GM04503 (cell line): ENCODE results near the gene APOBEC3C.
"Not testable (repeated sequence)": the region's sequence is repeated elsewhere in the genome, so short reads cannot be mapped to it uniquely, and the experiment has no call there.

Experiments used
- DNase-seq: peaks from one replicate; pipeline ENCODE4 v3.0.0-alpha.2; 2012; ENCODE audit warnings: low read depth

APOBEC3C gene

DNA sequence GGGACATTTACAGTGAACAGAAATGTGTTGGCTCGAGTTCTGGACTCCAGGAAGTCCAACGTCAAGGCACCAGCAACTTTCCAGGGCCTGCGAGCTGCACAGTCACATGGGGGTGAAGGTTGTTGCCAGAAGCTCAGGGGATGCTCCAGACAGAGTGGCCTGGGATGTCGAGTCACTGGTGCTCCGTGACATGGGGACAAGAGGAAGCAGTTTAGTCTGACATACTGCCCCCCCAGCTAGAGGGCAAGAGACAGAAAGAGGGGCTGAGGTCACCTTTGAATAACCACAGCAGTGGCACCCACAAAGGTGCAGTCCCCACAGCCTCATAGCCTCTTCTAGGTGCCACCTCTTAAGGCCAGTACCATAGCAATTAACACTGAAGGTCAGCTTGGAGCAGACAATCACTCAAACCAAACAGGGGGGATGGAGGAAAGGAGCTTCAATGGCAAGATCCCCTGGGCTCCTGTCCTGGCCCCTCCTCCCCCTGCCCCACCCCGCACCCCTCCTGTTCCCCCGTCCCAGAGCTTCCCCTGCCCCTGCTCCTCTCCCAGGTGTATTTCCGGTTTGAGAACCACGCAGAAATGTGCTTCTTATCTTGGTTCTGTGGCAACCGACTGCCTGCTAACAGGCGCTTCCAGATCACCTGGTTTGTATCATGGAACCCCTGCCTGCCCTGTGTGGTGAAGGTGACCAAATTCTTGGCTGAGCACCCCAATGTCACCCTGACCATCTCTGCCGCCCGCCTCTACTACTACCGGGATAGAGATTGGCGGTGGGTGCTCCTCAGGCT lies 10.7 kb downstream of the APOBEC3C start:
- DNase-seq, result no peak

DNA sequence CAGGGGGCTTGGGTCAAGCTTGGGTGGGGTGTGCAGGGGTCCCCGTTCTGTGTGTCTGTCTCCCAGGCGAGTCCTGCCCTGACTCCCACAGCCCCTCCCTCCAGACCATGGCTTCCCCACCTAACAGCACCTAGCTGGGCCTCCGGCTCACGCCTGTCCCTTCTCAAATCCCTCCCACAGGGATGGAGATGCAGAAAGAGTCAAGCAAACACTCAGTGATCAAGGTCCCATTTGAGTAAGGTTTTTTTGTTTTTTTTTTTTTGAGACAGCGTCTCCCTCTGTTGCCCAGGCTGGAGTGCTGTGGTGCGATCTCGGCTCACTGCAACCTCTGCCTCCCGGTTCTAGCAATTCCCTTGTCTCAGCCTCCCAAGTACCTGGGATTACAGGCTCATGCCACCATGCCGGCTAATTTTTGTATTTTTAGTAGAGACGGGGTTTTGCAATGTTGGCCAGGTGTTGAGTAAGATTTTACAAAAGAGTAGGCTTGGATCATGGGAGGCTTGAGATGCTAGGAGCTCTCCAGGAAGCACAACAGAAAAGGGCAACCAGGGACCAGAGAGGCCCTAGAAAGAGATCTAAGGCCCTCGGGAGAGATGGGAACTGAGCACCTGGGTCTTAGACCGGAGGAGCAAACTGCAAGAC lies 12.6 kb downstream of the APOBEC3C start:
- DNase-seq, result no peak

DNA sequence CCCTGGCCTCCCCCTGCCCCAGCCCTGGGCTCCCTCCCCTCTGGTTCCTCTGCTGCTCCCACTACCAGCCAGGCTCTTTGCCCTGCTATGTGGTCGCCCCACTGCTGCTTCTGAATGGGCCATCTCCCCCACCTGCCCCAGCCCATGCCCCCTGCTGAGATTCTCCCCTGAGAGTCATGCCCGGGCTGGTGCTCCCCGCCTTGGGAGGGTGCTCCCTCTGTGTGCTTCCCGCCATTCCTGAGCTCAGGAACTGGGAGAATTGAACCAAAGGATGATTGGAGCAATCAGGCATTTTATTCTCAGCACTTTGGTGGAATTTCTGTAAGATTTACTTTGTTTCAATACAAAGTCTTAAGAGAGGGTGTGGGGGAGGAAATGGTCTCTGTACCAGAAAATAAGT lies 13.7 kb downstream of the APOBEC3C start:
- no peak for DNase-seq

DNA sequence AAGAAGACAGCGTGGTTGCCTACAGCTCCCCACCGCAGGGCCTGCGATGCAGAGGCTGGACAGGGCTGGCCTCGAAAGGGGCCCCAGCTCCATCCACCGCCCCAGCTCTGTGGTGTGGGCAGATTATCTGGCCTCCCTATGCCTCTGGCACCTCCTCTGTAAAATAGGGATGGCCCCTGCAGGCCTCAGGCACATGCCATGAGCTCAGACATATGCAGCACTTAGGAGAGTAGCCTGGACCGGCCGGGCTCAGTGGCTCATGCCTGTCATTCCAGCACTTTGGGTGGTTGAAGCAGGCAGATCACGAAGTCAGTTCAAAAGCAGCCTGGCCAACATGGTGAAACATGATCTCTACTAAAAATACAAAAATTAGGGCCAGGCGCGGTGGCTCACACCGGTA lies 14.2 kb downstream of the APOBEC3C start:
- DNase-seq, result no peak

DNA sequence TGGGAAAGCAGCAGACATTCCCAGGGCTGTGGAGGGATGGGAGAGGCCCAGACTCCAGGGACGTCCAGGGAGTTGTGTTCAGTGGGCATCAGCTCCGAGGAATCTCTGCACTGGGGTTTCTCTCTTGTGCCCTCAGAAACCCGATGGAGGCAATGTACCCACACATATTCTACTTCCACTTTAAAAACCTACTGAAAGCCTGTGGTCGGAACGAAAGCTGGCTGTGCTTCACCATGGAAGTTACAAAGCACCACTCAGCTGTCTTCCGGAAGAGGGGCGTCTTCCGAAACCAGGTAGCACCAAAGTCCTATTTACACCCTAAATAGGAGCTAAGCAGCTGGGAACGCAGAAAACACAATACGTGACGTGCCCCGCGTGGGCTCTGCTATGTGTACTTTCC lies 15.2 kb downstream of the APOBEC3C start:
- no peak for DNase-seq

DNA sequence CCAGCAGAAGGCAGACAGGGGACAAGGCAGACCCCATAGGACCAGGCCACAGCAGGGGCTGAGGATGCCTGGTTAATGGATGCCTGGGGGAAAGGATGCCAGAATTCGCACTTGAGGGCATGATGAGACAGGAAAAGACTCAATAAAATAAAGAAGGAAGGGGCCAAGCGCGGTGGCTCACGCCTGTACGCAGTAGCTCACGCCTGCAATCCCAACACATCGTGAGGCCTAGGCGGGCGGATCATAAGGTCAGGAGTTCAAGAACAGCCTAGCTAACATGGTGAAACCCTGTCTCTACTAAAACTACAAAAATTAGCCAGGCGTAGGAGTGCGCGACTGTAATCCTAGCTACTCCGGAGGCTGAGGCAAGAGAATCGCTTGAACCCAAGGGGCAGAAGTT lies 16.6 kb downstream of the APOBEC3C start:
- DNase-seq, result no peak

DNA sequence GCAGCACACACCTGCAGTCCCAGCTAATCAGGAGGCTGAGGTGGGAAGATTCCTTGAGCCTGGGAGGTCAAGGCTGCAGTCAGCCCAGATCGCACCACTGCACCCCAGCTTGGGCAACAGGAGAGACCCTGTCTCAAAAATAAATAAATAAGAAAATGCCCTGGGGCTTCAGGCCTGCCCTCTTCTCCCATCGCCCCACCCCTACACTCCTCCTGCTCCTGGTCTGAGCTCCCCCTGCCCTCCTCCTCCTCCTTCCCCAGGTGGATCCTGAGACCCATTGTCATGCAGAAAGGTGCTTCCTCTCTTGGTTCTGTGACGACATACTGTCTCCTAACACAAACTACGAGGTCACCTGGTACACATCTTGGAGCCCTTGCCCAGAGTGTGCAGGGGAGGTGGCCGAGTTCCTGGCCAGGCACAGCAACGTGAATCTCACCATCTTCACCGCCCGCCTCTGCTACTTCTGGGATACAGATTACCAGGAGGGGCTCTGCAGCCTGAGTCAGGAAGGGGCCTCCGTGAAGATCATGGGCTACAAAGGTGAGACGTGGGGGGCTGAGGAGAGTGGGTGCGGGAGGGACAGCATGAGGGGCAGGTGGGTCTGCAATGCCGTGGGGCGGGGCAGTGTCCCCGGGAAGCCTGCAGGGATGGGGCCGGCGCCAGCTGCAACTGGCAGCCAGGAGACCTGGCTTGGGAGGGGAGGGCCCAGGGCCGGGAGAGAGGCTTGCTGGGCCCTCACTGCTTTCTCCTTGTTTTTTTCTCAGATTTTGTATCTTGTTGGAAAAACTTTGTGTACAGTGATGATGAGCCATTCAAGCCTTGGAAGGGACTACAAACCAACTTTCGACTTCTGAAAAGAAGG lies 17.6 kb downstream of the APOBEC3C start:
- not testable (repeated sequence) for DNase-seq

DNA sequence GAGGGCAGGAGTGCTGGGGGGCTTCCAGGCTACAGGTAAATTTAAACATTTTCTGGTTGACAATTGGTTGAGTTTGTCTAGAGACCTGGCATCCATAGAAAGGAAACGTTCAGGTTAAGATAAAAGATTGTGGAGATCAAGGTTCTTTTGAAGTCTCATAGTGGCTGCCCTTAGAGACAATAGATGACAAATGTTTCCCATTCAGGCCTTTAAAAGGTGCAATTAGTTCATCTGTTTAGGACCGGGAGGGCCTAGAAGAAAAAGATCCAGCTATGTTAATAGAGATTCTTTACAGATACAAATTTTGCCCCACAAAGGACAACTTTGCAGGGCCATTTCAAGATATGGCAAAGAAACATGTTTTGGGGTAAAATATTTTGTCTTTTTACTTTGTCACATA lies 23.0 kb downstream of the APOBEC3C start:
- DNase-seq, result not testable (repeated sequence)

DNA sequence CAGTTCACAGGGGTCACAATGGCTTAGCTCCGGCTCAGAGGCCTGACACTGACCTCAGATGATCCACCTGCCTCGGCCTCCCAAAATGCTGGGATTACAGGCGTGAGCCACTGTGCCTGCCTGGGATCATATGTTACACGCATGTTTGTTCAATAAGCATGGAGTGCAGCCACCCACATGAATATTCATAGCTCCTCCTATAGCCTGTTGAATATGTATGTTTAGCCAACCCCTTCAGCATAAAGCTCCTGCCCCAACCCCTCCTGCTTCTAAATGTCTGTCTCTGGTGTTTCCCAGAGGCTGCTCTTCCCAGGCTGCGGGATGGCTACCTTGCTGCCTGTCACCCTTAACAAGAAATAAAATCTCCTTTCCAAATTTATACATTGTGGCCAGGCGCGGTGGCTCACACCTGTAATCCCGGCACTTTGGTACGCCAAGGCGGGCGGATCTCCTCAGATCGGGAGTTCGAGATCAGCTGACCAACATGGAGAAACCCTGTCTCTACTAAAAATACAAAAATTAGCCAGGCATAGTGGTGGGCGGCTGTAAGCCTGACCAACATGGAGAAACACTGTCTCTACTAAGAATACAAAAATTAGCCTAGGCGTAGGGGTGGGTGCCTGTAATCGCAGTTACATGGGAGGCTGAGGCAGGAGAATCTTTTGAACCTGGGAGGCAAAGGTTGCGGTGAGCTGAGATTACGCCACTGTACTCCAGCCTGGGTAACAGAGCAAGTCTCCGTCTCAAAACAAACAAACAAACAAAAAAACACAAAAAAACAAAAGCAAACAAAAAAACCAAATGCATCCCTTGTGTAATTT lies 25.5 kb downstream of the APOBEC3C start:
- no peak for DNase-seq

DNA sequence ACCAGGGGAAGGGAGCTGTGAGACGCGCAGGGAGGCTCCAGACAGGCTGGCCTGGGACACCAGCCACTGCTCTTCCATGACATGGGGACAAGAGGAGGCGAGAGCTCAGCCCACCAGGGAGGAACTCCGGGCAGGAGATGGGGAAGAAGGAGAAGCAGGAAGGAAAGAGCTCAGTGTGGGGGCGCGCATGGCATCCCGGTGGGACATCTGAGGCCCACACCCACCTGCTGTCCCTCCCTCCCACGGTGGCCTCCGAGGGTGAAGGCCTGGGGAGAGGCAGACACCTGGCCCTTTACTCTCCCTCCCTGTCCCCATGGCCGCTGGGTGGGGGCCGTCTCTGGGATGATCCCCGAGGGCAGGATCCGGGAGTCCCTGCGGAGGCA lies 26.1 kb downstream of the APOBEC3C start:
- DNase-seq, result not testable (repeated sequence)

DNA sequence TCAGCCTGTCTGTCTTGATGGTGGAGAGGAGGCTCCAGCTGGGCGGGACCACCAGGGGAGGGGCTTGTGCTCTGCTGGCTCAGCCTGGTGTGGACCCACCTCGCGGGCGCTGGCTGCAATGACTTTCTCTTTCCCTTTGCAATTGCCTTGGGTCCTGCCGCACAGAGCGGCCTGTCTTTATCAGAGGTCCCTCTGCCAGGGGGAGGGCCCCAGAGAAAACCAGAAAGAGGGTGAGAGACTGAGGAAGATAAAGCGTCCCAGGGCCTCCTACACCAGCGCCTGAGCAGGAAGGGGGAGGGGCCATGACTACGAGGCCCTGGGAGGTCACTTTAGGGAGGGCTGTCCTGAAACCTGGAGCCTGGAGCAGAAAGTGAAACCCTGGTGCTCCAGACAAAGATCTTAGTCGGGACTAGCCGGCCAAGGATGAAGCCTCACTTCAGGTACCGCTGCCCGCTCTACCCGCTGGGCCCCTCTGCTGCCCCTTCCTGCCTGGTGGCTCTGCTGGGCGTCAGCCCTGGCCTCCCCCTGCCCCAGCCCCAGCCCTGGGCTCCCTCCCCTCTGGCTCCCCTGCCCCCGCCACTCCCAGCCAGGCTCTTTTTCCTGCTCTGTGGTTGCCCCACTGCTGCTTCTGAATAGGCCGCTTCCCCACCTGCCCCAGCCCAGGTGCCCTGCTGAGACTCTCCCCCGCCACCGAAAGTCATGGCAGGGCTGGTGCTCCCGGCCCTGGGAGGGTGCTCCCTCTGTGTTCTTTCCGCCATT lies 26.7 kb downstream of the APOBEC3C start, which contains the start of gene APOBEC3F:
TSS of gene APOBEC3F (plus strand) at position 327 of the 759 bp plus-strand sequence. CDS start at position 424, 97 bp downstream.
- DNase-seq, result not testable (repeated sequence)

DNA sequence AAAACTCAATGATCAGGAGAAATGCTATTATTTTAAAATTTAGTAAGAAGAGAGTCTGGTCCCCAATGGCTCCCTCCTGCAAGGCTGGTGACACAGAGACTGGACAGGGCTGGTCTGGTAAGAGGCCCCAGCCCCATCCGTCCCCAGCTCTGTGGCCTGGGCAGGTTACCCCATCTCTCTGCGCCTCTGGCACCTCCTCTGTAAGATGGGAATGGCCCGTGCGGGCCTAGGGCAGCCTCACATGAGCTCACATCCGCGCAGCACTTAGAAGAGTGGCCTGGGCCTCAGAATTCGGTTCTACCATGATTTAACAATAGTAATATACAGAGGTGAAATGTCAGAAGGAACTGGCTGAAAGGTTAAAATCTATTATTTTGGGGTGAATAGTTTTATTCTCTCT lies 27.9 kb downstream of the APOBEC3C start:
- no peak for DNase-seq

DNA sequence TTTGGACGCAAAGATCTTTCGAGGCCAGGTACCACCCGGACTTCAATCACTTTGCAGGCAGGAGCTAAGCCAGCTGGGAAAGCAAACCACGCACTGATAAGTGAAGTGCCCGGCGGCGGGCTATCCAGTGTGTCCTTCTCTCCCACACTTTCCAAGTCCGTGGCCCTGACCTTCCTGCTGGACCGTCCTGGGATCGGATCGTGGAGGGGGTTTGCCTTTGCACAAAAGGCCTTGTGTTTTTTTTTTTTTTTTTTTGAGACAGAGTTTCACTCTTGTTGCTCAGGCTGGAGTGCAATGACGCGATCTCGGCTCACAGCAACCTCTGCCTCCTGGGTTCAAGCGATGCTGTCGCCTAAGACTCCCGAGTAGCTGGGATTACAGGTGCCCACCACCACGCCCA lies 29.0 kb downstream of the APOBEC3C start:
- not testable (repeated sequence) for DNase-seq

DNA sequence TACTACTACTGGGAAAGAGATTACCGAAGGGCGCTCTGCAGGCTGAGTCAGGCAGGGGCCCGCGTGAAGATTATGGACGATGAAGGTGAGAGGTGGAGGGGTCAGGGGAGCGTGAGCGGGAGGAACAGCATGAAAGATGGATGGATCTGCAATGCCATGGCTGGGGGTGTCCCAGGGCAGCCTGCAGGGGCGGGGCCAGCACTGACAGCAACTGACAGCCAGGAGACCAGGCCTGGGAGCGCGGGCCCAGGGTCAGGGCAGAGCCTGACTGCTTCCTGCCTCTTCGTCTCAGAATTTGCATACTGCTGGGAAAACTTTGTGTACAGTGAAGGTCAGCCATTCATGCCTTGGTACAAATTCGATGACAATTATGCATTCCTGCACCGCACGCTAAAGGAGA lies 31.1 kb downstream of the APOBEC3C start:
- DNase-seq, result not testable (repeated sequence)

DNA sequence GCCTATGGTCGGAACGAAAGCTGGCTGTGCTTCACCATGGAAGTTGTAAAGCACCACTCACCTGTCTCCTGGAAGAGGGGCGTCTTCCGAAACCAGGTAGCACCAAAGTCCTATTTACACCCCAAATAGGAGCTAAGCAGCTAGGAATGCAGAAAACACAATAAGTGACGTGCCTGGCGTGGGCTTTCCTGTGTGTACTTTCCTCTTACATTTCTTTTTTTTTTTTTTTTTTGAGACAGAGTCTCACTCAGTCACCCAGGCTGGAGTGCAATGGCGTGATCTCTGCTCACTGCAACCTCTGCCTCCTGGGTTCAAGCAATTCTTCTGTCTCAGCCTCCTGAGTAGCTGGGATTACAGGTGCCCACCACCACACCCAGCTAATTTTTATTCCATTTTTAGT lies 35.4 kb downstream of the APOBEC3C start:
- DNase-seq, result not testable (repeated sequence)

DNA sequence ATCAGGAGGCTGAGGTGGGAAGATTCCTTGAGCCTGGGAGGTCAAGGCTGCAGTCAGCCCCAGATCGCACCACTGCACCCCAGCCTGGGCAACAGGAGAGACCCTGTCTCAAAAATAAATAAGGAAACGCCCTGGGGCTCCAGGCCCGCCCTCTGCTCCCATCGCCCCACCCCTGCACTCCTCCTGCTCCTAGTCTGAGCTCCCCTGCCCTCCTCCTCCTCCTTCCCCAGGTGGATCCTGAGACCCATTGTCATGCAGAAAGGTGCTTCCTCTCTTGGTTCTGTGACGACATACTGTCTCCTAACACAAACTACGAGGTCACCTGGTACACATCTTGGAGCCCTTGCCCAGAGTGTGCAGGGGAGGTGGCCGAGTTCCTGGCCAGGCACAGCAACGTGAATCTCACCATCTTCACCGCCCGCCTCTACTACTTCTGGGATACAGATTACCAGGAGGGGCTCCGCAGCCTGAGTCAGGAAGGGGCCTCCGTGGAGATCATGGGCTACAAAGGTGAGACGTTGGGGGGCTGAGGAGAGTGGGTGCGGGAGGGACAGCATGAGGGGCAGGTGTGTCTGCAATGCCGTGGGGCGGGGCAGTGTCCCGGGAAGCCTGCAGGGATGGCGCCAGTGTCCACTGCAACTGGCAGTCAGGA lies 37.9 kb downstream of the APOBEC3C start:
- not testable (repeated sequence) for DNase-seq

DNA sequence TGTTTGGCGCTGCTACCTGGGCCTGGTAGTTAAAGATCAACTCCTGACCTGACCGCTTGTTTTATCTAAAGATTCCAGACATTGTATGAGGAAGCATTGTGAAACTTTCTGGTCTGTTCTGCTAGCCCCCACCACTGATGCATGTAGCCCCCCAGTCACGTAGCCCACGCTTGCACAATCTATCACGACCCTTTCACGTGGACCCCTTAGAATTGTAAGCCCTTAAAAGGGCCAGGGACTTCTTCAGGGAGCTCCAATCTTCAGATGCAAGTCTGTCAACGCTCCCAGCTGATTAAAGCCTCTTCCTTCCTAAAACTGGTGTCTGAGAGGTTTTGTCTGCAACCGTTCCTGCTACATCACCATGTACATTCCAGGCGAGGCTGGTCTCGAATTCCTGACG lies 41.6 kb downstream of the APOBEC3C start:
- DNase-seq, result no peak

DNA sequence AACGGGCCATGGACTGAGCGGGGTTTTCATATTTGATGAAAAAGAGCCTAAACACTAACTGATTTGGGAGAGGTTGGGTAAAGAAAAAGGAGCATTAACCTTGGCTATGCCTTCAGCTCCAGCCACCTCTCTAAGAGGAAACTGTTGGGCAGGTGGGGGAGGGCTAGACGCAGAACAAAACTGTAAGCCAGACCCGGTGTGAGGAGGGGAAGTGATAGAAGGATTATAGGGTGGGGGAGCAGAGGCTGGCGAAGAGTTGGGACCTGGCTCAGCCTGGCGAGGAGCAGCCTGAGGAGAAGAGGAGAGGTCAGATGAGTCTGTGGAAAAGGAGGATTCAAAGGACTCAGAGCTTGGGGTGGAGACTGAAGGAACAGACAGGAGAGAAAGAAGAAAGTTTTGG lies 47.2 kb downstream of the APOBEC3C start:
- DNase-seq, result not testable (repeated sequence)

DNA sequence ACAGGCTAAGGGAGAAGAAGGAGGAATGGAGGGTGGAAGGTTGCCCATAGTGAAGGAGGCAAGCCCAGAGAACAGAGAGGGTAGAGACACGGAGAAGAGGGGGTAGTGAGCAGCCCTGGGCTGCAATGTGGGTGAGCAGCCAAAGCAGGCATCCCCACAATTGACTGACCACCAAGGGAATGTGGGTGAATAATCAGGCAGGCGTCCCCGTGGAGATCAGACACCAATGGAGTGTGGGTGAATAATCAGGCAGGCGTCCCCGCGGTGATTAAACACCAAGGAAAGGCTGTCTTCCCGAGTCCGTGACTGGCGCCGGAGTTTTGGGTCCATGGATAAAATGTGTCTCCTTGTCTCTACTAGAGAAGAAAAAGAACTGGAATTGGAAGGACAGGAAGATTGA lies 47.9 kb downstream of the APOBEC3C start:
- not testable (repeated sequence) for DNase-seq

DNA sequence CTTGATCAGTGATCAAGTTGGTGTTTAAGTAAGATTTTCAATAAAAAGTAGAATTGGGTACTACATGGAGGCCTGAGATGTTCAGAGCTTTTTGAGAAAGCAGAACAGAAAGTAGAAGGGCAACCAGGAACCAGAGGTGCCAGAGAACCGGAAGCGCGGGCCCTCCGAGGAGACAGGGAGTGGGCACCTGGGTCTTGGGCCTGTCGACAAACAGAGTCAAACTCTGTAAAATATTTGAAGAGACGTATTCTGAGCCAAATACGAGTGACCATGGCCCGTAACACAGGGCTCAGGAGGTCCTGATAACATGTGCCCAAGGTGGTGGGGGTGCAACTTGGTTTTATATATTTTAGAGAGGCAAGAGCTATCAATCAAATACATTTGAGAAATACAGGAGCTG lies 49.8 kb downstream of the APOBEC3C start:
- DNase-seq, result not testable (repeated sequence)
